ENCODE results near the gene CRYGN.
A peak's percentile ranks its signal among the peaks of the same experiment; 100 is the strongest.

Gene CRYGN

DNA sequence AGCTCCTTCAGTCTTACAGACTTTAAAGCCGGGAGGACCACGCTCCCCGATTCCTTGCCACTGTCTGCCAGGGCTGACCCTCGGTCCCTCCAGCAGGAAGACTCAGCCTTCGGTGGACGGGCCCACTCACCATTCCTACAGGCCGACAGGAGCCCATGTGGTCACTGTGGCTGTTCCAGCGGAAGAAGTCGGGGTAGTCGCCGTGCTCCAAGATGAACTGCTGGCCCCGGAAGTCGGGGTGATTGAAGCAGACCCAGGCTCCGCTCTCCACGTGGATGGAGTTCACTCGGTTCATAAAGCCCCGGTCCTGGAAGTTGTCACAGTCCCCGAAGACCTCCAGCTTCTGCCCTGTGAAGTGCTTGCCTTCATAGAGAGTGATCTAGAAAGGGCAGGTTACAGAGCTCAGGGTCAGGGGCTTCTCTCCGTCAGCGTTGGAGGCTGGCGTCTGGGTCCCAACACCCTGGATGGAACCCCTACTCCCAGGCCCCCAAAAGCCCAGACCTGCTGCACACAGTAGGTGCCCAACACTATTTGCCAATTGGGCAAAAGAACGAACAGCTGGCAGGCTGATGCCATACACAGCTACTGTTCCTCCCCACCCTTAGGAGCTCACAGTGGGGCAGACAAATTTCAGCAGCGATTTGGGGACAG lies 1.9 kb downstream of the CRYGN start:
- no peak for DNase-seq

DNA sequence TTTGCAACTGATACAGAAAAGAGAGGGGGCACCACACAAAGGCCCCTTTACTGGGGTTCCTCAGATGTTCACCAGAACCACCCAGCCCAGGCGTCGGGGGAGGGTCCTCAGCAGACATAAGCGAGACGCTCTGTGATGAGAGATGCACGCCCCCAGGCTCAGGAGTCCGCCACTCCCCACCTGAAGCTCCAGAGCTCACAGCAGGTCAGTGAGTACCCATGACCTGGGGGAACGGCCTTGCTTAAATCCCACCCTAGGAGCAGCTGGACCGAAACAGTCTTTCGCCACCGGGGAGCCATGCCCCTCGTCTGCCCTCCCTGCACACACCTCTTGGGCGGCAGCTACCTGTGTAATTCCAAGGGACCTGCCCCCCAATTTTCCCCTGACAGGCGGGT lies 2.8 kb downstream of the CRYGN start:
- no peak for DNase-seq

DNA sequence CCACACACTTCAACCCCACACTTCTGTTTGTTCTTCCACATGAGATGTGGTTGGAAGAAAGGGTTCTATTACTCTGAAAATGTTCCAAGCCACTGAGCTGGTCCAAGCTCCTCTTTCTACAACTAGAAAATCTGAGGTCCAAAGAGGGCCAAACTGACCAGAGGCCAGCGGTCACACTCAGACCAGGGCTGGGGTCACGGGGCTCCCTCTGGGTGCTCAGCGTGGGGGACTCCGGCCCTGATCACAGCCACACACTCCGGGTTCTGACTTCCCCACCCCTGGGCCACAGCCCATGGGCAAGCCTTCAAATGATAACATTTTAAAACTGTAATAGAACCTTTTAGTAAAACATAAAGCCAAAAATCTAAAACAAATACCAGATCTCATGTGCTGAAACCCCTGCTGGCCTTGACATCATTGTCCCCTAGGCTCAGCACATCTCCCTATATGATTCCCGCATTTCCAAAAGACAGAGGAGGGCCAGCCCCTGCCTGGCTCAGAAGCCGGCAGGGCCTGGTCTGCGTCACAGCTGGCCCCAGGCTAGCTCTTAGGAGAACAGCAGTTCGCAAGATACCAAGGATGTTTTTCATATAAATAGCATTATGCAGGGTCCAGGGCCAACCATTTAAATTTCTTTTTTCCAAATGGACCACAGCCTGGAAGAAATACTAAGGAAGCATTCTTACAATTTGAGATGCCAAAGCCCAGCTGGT lies 3.3 kb downstream of the CRYGN start:
- no peak for DNase-seq

DNA sequence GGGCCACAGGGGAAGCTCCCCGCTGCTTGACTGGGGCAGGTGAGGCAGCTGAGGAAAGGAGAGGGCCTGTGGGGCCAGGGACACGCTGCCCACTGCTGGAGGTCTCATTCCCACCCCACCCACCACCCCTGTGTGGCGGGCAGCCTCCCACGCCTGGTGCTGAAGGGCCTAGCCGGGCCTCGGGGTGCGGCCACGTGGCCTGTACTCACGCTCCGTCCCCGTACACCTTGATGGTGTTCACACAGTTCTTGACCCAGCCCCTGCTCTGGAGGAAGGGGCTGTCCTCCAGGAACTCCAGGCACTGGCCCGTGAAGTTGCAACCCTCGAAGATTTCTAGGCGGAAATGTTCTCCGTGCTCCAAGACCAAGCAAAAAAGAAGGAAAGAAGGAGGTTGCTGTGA lies 4.0 kb downstream of the CRYGN start:
- no peak for DNase-seq

DNA sequence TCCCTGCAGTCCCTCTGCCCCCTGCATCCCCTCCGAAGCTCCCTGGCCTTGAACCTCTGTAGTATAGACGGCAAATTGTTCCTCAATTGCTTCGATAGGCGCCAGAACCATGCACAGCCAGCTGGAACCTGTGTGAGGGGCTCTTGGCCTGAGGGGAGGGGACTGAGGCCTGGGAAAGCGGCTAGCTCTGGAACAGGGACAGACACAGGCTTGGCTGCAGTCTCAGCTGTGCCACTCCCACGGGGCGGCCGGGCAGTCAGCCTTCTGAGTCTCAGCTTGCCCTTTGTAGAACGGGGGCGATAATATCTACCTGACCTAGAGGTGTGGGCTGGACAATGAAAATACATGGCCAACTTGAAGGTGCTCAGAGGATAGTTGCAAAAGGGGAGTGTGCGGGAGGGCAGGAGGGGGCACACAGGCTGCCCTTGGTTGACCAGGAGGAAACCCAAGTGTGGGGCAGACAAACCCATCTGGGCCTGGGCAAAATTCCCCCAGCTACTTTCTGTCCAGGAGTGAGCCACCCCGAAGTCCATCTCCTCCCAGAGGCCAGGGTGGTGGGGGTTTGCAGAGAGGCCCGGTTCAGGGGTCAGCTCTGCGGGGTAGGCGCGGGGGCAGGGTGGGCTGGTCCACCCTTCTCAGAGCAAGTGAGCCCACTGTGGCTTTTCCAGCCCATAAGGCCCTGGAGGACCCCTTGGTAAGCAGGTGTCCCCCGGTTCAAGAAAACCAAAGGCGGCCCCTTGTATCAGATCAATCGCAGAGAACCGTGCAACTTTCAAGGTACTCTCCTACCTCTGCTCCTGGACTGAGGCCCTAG lies 4.6 kb downstream of the CRYGN start:
- DNase-seq: no peak

DNA sequence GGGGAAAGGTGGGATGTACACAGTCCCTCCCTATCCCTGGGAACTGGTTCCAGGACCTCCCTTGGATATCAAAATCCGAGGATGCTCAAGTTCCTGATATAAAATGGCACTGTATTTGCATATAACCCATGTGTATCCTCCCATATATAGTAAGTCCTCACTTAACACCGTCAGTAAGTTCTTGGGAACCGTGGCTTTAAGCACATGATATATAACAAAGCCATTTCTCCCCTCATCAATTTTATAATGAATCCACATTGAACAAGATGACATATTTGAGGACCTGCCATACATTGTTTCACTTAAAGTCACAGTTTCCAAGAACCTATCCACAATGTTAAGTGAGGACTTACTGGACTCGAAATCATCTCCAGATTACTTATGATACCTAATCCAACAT lies 5.4 kb downstream of the CRYGN start:
- DNase-seq: no peak

DNA sequence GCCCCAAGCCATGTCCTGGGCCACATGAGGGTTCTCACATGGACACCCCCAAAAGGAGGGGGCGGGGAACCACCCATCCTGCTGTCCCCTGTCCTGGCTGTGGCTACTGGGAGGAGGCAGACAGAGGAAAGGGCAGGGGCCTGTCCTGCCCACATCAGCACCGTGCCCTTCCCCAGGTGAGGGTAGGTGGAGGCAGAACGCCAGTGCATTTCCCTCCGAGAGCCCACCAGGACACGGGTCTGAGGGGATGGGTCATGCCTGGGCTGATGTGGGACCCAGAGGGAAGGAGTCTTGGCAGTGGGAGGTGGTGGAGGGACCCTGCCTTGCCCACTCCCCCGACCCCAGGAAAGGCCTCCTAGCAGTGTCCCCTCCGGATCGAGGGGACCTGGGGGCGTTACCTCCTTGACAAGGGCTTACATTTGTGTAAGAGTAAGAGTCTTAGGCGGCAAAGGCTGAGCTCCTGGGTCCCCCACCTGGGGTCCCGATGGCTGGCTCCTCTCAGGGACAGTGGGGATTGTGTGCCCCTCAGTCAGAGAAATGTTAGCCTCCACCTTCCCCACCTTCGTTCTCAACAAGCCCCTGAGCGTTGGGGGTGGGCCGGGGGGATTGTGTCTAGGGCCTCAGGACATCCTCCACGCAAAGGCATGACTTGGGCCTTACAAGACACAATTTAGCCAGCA lies 6.1 kb downstream of the CRYGN start:
- no peak for DNase-seq

DNA sequence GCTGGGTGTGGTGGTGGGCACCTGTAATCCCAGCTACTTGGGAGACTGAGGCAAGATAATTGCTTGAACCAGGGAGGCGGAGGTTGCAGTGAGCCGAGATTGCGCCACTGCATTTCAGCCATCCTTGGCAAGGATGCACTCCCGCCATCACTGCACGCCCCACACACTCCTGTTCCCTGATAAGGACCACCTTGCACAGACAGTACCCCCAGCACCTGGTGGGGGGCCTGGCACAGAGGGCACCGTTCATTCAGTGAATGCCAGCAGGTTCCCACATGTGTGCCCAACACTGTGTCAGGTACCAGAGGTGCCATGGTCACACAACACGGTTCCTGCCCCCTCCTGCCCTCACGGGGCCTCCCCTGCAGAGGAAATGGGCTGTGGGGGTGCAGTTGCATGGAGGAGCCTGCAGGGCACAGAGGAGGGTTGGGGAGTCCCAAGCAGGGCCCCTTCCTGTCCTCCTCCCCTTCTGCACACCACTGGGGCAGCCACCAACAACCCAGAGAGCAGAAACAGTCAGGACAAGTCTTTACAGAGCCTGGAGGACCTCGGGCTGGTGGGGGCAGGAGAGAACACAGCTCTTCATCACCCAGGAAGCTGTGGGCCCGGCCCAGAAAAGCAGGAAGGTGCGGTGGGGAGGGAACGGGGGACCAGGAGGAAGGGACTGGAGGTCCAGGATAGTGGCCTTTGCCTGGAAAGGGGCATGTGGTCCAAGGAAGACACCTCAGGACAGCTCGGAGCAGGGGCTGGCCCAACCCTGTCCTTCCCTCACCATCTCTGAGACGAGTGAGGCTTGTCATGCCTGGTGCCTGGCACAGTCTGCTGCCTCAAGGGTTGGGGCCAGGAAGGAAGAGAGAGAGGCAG lies 7.1 kb downstream of the CRYGN start:
- peak; percentile 53 for DNase-seq

DNA sequence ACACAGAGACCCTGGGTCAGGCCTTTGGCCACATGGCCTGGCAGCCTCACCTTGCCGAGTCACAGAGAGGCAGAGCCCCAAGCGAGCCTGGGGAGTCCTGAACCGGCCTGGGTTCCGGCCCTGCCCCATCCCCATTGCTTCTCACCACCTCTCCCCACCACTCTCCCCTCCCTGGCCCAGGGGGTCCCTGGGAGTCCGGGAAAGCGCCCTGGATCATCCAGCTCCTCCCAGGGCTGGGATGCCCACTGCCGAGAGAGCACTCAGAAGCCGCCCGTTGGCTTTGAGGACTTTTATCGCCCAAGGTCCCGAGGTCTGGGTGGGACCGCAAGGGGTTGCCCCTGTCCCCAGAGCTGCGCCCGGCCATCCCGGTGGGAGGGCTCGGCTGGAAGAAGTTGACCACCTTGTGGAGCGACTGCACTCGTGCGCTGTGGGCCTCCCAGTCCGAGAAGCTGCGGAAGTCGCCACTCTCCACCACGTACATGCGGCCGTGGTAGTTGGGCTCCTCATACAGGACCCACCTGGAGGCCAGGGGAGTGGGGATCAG lies 8.1 kb downstream of the CRYGN start:
- DNase-seq: no peak

DNA sequence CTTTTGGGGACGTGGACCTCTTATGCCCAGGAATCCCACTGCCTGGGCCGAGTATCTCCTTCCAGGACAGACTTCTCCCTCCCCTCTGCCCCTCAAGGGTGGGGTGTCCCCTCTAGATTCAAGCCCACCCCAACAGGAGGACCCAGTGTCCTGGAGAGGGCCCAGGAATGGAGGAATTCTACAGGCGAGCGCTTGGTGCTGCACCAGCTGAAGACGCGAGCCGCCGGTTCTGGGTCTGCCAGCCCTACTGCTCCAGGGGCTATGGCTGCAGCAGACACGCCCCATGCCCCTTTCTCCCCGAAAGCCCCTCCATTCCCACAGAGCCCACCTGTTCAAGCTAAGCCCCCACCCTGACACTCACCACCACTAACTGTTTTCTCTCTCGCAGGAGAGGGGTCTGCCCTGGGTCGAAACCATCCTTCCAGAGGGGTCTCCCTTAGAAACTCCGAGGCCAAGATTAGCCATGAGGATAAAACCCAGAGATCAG lies 8.6 kb downstream of the CRYGN start:
- no peak for DNase-seq

DNA sequence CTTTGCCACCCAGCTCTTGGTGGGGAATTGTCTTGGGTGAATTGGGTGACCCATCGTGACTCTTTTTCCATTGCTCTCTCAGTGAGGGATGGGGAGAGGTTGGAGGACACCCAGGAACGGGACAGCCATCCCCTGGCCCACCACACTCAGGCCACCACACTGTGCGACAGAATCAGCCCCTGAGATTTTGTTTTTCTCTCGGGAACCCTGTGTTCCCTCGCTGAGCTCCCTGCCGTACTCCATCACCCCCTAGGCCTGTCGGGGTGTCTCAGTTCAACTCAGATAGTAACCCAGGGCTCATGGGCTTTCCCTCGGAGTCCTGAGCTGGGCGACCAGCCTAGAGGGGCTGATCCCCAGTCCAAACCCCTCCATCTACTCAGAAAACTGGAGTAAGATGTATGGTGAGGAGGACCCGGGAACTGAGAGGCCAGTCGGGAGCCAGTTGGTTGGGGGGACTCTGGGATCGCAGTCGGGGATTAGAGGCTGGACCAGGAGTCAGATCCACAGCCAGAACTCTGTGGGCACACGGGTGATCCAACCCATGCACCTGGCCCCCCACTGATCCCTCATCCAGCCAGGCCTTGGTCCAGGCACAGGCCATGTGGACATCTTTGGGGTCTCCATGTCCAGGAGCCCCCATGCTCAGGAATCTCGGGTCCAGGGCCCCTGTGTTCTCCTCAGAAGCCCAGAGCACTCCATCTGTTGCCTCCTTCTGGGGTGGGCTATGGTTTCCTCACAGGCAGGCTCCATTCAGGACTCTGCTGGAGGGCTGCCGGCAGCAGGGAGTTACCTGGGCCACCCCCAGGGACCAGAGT lies 9.3 kb downstream of the CRYGN start:
- DNase-seq: no peak

DNA sequence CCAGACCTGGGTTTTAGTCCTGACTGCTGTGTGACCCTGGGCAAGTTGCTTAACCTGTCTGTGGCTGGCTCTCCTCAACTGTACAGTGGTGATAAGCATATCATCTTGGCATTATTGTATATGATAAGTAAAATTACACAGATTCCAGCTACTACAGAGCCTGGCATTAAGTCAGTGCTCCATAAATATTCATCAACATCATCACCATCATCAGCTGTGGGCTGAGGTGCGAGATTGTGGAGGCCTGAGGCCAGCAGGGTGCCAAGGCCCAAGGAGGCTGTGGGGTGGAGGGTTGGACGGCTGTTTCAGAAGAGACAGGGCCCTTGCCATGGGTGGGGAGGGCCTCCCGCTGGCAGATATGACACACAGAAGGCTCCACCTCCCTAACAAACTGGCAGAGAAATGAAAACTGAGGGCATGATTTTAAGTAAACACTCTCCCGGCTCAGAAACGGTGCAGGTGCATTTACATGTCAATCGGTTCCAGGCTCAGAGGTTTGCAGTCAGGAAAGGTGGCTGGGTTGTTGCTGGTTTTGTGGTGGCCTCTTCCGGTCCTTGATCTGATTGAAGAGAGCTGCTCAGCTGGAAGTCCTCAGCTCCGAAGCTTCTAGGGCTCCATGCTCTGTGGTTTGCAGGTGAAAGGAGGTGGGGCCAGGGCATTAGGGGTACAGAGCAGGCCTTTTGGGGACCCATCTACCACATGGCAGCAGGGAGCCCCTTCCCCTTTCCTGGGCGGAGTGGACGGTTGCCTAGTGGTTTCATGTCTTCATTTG lies 10.2 kb downstream of the CRYGN start:
- DNase-seq: peak; percentile 56

DNA sequence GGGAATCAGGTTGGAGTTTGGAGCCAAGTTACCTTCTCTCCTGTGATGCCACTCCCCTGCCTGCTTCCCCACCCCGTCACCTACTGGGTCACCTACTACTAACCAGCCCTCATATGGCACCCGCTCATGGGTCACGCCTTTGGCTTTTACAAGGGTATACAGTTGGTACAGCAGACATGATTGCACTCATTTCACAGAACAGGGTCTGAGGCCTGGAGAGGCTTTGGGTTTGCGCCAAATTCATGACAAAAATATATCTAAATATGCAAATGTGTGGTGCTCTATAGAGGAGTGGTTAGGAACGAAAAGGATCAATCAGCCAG lies 10.7 kb downstream of the CRYGN start:
- DNase-seq: no peak

DNA sequence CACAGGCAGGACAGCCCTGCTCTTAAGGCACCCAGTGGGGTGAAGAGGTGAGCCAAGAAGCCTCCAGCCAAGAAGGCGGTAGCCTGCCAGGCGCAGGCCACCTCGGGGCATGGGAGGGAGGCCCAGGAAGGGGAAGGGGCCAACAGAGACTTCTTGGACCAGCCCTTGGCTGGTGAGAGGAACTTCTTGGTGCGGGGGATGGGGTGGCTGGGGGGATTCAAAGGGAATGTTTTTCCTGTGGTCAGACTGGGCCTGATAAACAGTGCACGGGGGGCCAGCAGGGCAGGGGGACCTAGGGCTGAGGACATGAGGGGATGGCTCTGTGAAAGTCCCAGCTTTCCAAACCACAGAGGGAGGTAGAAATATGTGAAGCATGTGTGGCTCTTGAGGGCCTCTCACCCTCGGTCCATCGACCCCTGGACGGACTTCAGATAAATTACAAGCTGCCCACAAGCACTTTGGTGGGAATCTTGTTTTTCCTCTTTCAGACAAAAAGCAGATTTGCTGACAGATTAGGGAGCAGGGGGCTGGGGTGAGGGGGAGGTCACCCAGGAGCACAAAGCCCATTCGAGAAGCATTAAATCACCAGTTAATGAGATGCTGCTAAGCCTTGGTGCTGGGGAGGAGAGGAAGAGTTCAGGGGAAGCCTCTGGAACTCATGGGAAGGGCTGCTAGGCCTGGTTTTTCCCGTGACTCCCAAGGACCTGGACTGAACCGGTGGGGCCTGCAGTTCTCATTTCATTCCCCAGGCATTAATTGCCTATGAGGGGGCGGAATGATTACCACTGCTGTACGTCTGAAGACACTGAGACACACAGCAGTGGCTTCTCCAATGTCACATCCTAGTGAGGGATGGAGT lies 11.3 kb downstream of the CRYGN start:
- no peak for DNase-seq

DNA sequence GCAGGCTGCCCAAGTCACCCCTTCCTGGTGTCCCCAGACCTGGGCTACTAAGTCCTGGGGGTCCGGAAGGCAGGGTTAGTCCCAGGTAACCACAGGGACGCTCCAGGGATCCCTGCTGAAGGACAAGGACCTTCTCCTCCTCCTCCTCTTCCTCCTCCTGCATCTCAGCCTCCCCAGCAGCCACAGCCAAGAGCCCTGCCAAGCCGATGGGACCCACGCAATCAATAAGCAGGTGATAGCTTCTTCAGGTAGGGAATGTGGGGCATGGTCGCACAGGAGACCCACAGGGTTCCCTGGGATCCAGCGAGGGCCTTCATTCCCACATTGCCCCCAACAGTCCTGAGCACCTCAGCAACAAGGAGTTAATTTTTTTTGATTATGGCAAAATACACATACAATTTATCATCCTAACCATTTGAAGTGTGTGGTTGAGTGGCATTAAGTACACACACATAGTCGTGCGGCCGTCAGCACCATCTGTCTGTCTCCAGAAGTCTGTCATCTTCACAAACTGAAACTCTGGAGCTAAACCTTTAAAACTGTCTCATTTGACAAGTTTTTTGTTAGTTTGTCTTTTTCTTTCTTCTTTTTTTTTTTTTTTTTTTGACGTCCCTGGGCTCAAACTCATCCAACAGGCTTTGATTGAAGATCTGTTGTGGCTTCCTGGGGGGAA lies 12.1 kb downstream of the CRYGN start:
- no peak for DNase-seq

DNA sequence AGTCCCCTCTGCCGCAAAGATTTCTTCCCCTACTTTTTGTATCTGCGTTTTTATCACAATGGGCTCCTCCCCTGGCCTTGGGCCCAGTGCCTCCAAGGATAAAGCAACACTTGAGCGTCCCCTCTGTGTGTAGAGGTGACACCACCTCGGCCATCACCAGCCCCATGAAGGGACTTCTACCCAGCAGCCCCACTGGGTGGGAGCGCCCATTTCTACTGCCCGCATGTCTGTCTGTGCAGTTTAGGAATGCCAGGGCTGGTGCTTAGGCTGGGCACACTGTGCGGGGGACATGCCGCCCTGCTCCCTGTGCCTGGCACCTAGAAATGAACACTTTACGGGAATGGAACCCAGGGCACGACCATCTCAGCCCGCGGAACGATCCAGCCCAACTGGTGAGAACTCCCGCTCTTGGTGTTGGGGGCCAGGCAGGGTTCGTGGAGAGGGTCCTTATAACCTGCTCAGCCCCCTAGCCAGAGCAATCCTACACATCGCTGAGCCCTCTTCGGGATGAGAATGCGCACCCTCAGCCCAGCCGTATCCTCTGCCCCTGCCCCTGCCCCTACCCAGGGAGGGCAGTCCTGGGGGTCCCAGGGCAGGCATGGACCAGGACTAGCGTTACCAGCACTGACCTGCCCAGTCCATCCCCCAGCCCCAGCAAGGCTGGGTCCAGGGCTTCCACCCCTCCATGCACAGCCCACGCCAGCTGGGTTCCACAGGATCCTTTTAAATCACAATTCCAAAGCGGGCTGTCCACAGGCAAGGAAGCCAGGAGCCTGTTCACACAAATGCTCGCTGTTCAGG lies 12.8 kb downstream of the CRYGN start:
- DNase-seq: no peak

DNA sequence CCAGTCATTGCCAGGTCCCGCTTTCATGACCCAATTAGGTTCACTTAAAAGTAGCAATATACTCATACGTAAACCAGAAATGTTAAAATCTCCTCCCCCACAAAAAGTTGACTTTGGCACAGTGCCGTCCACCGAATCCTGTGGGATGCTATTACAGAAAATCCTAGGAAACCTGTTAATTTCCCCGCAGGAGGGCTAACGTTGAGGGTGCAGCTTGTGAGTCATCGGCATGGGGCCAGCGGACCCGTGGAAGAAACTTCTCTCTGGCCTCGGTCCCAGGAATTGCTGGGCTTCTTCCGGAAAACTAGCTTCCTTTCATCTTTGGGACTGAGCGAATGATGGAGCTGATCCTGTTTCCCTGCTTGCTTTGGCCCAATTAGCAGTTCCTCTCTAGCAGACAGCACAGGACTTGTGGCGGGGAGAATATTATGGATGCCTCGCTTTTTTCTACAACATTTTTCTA lies 13.5 kb downstream of the CRYGN start:
- DNase-seq: no peak

All from activated CD4-positive, alpha-beta T cell treated with anti-CD3 and anti-CD28 coated beads, Interleukin-10, Interleukin-2, amounts not matched to agents 100 ng/mL and 50 ng/mL, durations not matched to agents 16 hours and 8 hours (primary cell).